Fibroblast of the aortic adventitia (primary cell): Measurements from ENCODE around the gene OGFOD2. TPM values are rescaled to one million over a fixed set of nuclear protein-coding genes. Genes with fewer than 3 reads are reported as not detected.

Experiments
- DNase-seq: peaks from one replicate; pipeline ENCODE4 v3.0.0-alpha.2; 2010; ENCODE audit warnings: low read depth
- H3K4me3 ChIP-seq: 2 replicates; pipeline ENCODE4 v1.5.1; 2011; ENCODE audit warnings: low read depth, mild to moderate bottlenecking, control low read depth, low read length, moderate library complexity
- total RNA-seq: library from RNA; depleted of rRNA; stranded (reverse); fragments of >200 nt; gene quantifications from 2 replicates; pipeline ENCODE4 v1.2.3, GENCODE V29; 2012; ENCODE audit warnings: low replicate concordance
- TF ChIP-seq, protein P1 (sequence below): IDR thresholded peaks from 2 replicates; pipeline ENCODE4 v1.5.1; 2011; ENCODE audit warnings: mild to moderate bottlenecking, low read length, control low read depth, inconsistent platforms; ENCODE audit not compliant: insufficient read depth

The OGFOD2 gene
- total RNA-seq, 1 donor: 10.3 TPM

DNA sequence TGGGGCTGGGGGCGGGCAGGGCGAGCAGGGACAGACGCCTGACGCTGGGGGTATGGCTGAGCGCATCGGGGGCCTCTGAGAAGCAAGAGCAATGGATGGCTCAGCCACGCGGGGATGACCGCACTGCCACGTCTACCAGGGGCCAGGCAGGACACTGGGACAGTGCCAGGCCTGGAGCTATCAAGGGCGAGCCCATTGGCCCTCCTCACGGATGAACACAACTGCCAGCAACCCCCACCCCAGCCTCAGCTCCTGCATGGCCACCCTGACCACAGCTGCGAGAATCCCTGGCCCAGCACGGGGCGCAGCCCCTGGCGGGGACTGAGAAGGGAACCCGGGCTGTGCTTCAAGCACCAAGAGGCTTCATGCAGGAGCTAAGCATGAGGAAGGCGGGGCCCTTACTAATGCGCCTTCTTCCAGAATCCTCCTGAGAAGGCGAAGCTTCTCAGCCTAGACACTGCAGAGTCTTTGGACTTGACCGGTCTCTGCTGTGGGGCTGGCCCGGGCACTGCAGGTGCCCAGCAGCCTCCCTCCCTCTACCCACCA lies 14.9 kb downstream of the OGFOD2 start:
- DNase-seq: no peak
- TF ChIP-seq, protein P1, sequence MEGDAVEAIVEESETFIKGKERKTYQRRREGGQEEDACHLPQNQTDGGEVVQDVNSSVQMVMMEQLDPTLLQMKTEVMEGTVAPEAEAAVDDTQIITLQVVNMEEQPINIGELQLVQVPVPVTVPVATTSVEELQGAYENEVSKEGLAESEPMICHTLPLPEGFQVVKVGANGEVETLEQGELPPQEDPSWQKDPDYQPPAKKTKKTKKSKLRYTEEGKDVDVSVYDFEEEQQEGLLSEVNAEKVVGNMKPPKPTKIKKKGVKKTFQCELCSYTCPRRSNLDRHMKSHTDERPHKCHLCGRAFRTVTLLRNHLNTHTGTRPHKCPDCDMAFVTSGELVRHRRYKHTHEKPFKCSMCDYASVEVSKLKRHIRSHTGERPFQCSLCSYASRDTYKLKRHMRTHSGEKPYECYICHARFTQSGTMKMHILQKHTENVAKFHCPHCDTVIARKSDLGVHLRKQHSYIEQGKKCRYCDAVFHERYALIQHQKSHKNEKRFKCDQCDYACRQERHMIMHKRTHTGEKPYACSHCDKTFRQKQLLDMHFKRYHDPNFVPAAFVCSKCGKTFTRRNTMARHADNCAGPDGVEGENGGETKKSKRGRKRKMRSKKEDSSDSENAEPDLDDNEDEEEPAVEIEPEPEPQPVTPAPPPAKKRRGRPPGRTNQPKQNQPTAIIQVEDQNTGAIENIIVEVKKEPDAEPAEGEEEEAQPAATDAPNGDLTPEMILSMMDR: no peak
- H3K4me3 ChIP-seq: no peak overlapping the region

- no peak overlapping the region for H3K4me3 ChIP-seq
- no peak for DNase-seq
These were observed 15.5 kb downstream of the OGFOD2 start for GRCh38 chr12:122990561-122990960.

GRCh38 chr12:122990961-122991622 lies 16.0 kb downstream of the OGFOD2 start:
- TF ChIP-seq, protein P1: no peak
- no peak for DNase-seq

More at GRCh38 chr12:122990561-122990960, 15.5 kb downstream of the OGFOD2 start:
- TF ChIP-seq, protein P1: no peak

GRCh38 chr12:122991623-122992275 lies 16.7 kb downstream of the OGFOD2 start:
- no peak overlapping the region for H3K4me3 ChIP-seq
- no peak for DNase-seq
- TF ChIP-seq, protein P1: no peak

More at GRCh38 chr12:122990961-122991622, 16.0 kb downstream of the OGFOD2 start:
- H3K4me3 ChIP-seq: no peak overlapping the region

- no peak for DNase-seq
- H3K4me3 ChIP-seq: no peak overlapping the region
- TF ChIP-seq, protein P1: no peak
These were observed 17.3 kb downstream of the OGFOD2 start for GRCh38 chr12:122992386-122992785.

- TF ChIP-seq, protein P1: no peak
- no peak overlapping the region for H3K4me3 ChIP-seq
- no peak for DNase-seq
These were observed 19.2 kb downstream of the OGFOD2 start for GRCh38 chr12:122994140-122994675.
